Motor neuron (in vitro differentiated cells): ENCODE data around the gene FGF9. TPM values are rescaled to one million over a fixed set of nuclear protein-coding genes. Genes with fewer than 3 reads are reported as not detected.

Experiments used
- ATAC-seq, 8 experiments: fragments of 200-7000 bp; cut with Tn5 transposase; replicated peaks in 6 of 8; 2 replicates each; pipeline ENCODE4 v1.8.0; 2021; ENCODE audit warnings: mild to moderate bottlenecking in 8 of 8, moderate library complexity in 8 of 8
- H3K27ac ChIP-seq, 2 donors: fragments of 250-450 bp; sonication (Bioruptor Pico); 2 replicates each; pipeline ENCODE4 v1.9.0; 2021; ENCODE audit warnings: antibody characterized with exemption in 2 of 2, mild to moderate bottlenecking in 2 of 2, moderate library complexity in 1 of 2
- H3K4me1 ChIP-seq, 2 donors: fragments of 250-450 bp; sonication (Bioruptor Pico); replicated peaks in 1 of 2; 2 replicates each; pipeline ENCODE4 v1.6.1; 2021; ENCODE audit warnings: antibody characterized with exemption in 2 of 2, mild to moderate bottlenecking in 2 of 2, moderate library complexity in 1 of 2
- H3K4me3 ChIP-seq, 5 donors: fragments of 250-450 bp; sonication (Bioruptor Pico); 2 replicates each; pipeline ENCODE4 v1.9.0; 2021; ENCODE audit warnings: antibody characterized with exemption in 5 of 5, mild to moderate bottlenecking in 5 of 5, moderate library complexity in 4 of 5
- WGBS, 10 experiments: fragments of 450-650 bp; shearing (Covaris generic); methylation state at CpG; one replicate each; pipeline ENCODE4 v1.0.0; 2022; 5-methylcytosine and 5-hydroxymethylcytosine counted together
- in situ Hi-C, 9 experiments: fragments of 400-800 bp; cut with MboI; loops; one replicate each; pipeline ENCODE4 v1.15.0; 2021; ENCODE audit warnings: low sequenced_read_pairs in 9 of 9, low pct_unique_long_range_greater_than_20kb in 2 of 9; ENCODE audit not compliant: unreplicated experiment in 9 of 9
- total RNA-seq, 8 experiments: library from RNA; unstranded; fragments of 300-600 nt; gene quantifications; 2 replicates each; pipeline versions ENCODE4 v1.2.3 to v1.2.4, GENCODE V29; 2022

FGF9 gene
- total RNA-seq, 8 experiments from 2014 or later = 0.36 to 12.8 (median 9.0) TPM; not detected in 2

- 11 to 96% (median 86%) methylated on average over 2 to 6 of the region's 6 CpGs for WGBS, 10 experiments
- in situ Hi-C loops = loop anchor here in 1 of 9 experiments (25.0 kb wide), 1 partner anchor 109 kb away; no protein-coding TSS in a partner anchor
- Histone ChIP-seq H3K4me1 (peaks cover 0 to 3% of the 10 kb centered on the region in 2 donors), H3K4me3 (no peak overlapping the region), H3K27ac (no peak overlapping the region)
- no peak for ATAC-seq
Observed at GRCh38 chr13:21753117-21753729, 82.3 kb downstream of the FGF9 start.

Other genes starting within 250 kb of the FGF9 start
- 10 to 100 TPM; 19.5 to 33.9 (median 26.3) TPM for gene ZDHHC20, start 211.8 kb upstream of the FGF9 start, total RNA-seq
- gene MICU2, start 66.9 kb upstream of the FGF9 start, total RNA-seq = 10 to 100 TPM; 30.6 to 50.1 (median 41.9) TPM